ENCODE results near the gene ATP6V1F. TPM values are rescaled to one million over a fixed set of nuclear protein-coding genes. Genes with fewer than 3 reads are reported as not detected.

The ATP6V1F gene
- total and polyA plus RNA-seq, 11 donors, result 91.6 to 198 (median 122) TPM

DNA sequence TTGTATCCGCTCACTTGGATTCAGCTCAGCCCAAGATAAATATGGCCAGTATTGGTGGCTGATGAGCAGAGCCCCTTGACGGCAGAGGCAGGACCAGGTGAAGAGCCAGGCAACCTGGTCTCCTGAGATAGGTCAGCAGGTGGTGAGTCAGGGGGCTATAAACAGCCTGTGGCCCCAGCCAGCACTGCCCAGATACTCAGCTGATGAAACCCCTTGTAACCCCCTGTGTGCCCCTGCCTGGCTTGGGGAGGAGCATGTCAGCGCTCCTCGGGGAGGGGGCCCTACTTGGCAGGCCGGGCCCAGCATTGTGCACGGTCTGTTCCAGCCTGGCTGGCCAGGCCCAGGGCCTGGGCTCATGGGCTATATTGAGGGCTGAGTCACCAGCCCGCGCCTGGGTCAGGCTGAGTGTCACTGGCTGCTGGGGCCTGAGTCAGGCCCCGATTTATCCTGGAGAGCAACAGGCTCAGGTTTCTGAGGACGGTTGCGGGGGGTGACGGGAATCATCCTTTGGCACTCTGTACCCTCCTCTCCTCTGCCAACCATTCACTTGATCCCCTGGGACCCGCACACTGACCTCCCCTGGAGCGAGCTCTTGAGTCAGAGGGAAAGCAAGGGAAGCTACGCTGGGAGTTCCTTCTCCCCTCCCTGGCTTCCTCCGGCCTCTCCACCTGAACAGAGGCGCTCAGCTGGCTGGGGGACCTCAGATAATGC lies 35.3 kb upstream of the ATP6V1F start:
- no peak for TF ChIP-seq POLR2A (IDR thresholded peaks at IDR 0.05)
- TF ChIP-seq, protein P1, sequence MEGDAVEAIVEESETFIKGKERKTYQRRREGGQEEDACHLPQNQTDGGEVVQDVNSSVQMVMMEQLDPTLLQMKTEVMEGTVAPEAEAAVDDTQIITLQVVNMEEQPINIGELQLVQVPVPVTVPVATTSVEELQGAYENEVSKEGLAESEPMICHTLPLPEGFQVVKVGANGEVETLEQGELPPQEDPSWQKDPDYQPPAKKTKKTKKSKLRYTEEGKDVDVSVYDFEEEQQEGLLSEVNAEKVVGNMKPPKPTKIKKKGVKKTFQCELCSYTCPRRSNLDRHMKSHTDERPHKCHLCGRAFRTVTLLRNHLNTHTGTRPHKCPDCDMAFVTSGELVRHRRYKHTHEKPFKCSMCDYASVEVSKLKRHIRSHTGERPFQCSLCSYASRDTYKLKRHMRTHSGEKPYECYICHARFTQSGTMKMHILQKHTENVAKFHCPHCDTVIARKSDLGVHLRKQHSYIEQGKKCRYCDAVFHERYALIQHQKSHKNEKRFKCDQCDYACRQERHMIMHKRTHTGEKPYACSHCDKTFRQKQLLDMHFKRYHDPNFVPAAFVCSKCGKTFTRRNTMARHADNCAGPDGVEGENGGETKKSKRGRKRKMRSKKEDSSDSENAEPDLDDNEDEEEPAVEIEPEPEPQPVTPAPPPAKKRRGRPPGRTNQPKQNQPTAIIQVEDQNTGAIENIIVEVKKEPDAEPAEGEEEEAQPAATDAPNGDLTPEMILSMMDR (IDR thresholded peaks at IDR 0.05), result no peak
- Histone ChIP-seq H3K4me1 (peaks cover 0 to 46% (median 25%) of the 10 kb centered on the region in 12 donors), H3K27ac (peak overlapping the region; percentile 70 to 100 (median 96)), H3K9me3 (no peaks in the 10 kb centered on the region), H3K4me3 (peak overlapping the region in 10 of 12 donors; percentile 7 to 47 (median 36)), H3K36me3 (no peaks in the 10 kb centered on the region), H3K27me3 (peaks cover 0 to 27% (median 0%) of the 10 kb centered on the region in 9 donors)
- DNase-seq, result peak in 4 of 5 donors; percentile 70 to 87 (median 78)
- WGBS, 4 donors, result 43 to 67% (median 60%) methylated on average over 12 to 17 of the region's 17 CpGs
- ATAC-seq, result peak; percentile 68 to 75 (median 72)
- intact Hi-C loops (cut with DNase I), result loop anchor here in 4 of 10 donors (5.0 to 10.0 kb wide), 3 partner anchors 35 to 85 kb away; partner anchors contain the start of gene CCDC136 (in 4 of the 4)

DNA sequence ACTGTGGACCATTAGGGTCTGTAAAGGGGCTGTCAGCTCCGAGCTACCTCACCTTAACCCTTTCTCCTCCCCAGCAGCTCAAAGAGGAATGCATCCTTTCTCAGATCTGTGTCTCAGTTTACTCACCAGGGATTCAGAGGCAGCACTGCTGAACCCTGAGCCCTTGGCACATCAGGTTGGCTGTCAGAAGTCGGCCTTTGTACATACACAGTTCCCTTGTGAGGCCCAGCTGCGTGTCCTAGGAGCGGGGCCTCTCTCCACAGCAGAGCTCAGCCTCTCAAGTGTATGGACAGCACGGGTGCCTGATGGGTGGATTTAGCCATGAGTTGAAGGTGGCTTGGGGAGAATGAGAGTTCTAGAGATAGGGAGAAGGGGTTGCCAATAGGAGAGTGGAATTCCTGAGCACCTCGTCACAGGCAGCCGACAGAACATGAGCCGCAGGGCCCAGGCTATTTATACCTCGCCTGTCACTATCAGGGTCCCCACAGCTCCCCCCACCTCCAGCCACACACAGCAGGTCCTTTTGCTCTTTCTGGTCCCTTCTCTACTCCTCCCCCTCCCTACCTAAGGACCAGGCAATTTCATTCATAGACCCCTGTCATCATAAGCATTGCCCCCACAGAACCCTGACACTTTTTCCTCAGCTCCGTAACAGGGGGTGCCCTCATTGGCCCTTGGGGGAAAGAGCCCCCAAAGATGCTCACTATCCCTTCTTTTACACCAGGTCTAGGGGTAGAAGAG lies 34.5 kb upstream of the ATP6V1F start:
- peaks cover 0 to 54% (median 32%) of the 10 kb centered on the region in 12 donors for H3K4me1 ChIP-seq
- TF ChIP-seq POLR2A (IDR thresholded peaks at IDR 0.05), result peak in 1 of 2 donors; percentile 41
- TF ChIP-seq, protein P1 (IDR thresholded peaks at IDR 0.05), result no peak

DNA sequence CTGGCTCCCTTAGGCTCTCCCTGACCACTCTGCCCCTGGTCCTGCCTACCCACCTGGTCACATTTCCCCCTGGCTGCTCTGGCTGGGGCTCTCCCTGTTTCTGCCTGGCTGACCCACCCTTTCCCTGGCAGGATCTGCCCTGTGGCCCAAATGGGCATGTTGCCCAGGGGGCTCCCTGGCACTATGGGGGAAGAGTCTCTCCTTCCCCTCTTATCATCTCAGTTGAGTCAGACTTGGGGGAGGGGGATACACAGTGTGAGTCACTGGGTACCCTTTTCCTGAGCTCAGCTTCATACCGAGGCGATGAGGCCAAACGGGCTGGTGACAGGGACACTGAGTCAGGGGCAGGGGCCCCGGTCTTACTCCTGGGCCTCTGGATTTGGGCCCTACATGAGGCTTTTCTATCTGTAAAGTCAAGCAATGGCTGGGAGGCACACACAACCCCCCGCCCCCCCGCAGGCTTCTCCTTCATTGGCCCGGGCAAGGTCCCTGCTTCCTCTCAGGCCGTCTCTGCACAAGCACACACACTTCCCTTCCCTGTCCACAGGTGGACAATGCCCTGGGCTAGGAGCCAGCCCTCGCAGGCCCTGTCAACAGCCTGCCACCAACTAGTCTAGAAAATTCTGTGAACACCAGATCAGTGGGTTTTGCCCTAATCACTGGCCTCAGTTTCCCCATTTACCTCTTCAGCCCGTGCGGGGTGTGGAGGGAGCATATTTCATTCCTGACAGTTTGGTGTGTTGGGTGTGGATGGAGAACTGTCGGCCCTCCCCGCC lies 33.1 kb upstream of the ATP6V1F start:
- TF ChIP-seq POLR2A (IDR thresholded peaks at IDR 0.05), result no peak
- TF ChIP-seq, protein P1 (IDR thresholded peaks at IDR 0.05), result no peak
- DNase-seq (peak in 4 of 5 donors; percentile 59 to 71 (median 64)), ATAC-seq (no peak)
- 12 to 40% (median 18%) methylated on average over 10 to 13 of the region's 13 CpGs for WGBS, 4 donors
- Histone ChIP-seq H3K9me3 (no peaks in the 10 kb centered on the region), H3K4me1 (peaks cover 0 to 68% (median 41%) of the 10 kb centered on the region in 12 donors), H3K4me3 (peak overlapping the region in 11 of 12 donors; percentile 17 to 94 (median 80)), H3K27me3 (peaks cover 0 to 31% (median 0%) of the 10 kb centered on the region in 9 donors), H3K36me3 (peaks cover 0 to 1% (median 0%) of the 10 kb centered on the region in 9 donors), H3K27ac (peak overlapping the region; percentile 82 to 100 (median 96))
- intact Hi-C loops (cut with DNase I), result loop anchor here in 7 of 10 donors (2.0 to 10.0 kb wide), 7 partner anchors 37 to 92 kb away; partner anchors contain the start of genes CCDC136 (in 5 of the 7) and CALU (in 3 of the 7)

More for the DNA sequence above, 34.5 kb upstream of the ATP6V1F start:
- DNase-seq (peak in 4 of 5 donors; percentile 80 to 91 (median 85)), ATAC-seq (peak; percentile 50 to 74 (median 55))
- intact Hi-C loops (cut with DNase I), result loop anchor here in 4 of 10 donors (5.0 to 10.0 kb wide), 3 partner anchors 36 to 86 kb away; partner anchors contain the start of gene CCDC136 (in 4 of the 4)
- H3K4me3 ChIP-seq, result peak overlapping the region in 10 of 12 donors; percentile 7 to 47 (median 36)
- 51 to 58% (median 54%) methylated on average over 10 of the region's 10 CpGs for WGBS, 4 donors
- H3K36me3 ChIP-seq, result no peaks in the 10 kb centered on the region
- H3K27me3 ChIP-seq, result peaks cover 0 to 31% (median 0%) of the 10 kb centered on the region in 9 donors
- no peaks in the 10 kb centered on the region for H3K9me3 ChIP-seq
- peak overlapping the region; percentile 77 to 100 (median 96) for H3K27ac ChIP-seq
